ENCODE data around the gene ALKBH3.

DNA sequence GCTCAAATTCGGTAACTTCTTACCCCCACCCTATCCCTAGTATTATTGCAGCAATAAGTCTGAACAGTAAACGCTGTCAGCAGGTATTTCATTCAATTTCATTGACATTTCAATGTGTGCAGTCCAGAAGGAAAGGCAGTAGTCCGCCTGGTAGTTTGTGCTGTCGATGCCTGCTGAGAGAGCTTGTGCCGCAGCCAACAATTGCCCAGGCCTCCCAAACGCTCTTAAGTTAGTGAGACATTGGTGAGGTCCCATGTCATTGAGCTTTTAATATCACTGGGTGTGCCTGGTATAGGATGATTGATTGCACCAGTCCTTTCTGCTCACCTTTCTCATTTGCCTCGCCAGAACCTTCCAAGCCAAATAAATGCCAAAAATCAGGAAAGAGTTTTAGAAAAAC is 28.1 kb downstream of the ALKBH3 start:
- TF ChIP-seq, protein P1, sequence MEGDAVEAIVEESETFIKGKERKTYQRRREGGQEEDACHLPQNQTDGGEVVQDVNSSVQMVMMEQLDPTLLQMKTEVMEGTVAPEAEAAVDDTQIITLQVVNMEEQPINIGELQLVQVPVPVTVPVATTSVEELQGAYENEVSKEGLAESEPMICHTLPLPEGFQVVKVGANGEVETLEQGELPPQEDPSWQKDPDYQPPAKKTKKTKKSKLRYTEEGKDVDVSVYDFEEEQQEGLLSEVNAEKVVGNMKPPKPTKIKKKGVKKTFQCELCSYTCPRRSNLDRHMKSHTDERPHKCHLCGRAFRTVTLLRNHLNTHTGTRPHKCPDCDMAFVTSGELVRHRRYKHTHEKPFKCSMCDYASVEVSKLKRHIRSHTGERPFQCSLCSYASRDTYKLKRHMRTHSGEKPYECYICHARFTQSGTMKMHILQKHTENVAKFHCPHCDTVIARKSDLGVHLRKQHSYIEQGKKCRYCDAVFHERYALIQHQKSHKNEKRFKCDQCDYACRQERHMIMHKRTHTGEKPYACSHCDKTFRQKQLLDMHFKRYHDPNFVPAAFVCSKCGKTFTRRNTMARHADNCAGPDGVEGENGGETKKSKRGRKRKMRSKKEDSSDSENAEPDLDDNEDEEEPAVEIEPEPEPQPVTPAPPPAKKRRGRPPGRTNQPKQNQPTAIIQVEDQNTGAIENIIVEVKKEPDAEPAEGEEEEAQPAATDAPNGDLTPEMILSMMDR (IDR thresholded peaks at IDR 0.05) = no peak
- TF ChIP-seq POLR2A (IDR thresholded peaks at IDR 0.05) = no peak

Measured in stomach (tissue), 4 donors.